HUDEP-2 (cell line): ENCODE results near the gene LIPH.
"Not testable (repeated sequence)": the region's sequence is repeated elsewhere in the genome, so short reads cannot be mapped to it uniquely, and the experiment has no call there.

ENCODE experiments used
- DNase-seq, 76 experiments: peaks; one replicate each; lab custom pipeline; 2025; ENCODE audit not compliant: unreplicated experiment in 76 of 76; lab: John Stamatoyannopoulos, UW

LIPH gene

GRCh38 chr3:185552358-185552877 is at the start of gene LIPH:
Gene LIPH, minus strand, starts transcription at chr3:185552588. Its CDS starts 117 bp downstream, at chr3:185552471.
- DNase-seq = peak in 4 of 76 experiments; percentile 10 to 31 (median 20)

DNA sequence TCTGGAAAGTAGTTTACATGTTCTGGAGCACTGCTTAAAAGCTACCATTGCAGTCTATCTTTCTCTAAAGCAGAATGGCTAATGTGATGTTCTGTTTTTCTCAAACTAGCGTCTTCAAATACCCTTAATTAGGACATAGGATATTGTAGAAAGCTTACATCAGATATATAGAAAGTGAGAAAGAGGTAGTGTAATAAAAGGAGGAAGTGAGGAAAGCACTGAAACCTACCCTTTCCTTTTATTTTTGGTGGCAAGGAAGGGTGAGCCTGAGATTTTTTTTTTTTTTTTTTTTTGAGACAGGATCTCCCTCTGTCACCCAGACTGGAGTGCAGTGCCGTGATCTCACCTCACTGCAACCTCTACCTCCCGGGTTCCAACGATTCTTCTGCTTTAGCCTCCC is 43.1 kb upstream of the LIPH start:
- no peak for DNase-seq

- no peak for DNase-seq
These were observed 41.7 kb upstream of the LIPH start for GRCh38 chr3:185594073-185594472.

- peak in 7 of 76 experiments; percentile 5 to 48 (median 31) for DNase-seq
These were observed 34.3 kb upstream of the LIPH start for GRCh38 chr3:185586686-185587039.

DNA sequence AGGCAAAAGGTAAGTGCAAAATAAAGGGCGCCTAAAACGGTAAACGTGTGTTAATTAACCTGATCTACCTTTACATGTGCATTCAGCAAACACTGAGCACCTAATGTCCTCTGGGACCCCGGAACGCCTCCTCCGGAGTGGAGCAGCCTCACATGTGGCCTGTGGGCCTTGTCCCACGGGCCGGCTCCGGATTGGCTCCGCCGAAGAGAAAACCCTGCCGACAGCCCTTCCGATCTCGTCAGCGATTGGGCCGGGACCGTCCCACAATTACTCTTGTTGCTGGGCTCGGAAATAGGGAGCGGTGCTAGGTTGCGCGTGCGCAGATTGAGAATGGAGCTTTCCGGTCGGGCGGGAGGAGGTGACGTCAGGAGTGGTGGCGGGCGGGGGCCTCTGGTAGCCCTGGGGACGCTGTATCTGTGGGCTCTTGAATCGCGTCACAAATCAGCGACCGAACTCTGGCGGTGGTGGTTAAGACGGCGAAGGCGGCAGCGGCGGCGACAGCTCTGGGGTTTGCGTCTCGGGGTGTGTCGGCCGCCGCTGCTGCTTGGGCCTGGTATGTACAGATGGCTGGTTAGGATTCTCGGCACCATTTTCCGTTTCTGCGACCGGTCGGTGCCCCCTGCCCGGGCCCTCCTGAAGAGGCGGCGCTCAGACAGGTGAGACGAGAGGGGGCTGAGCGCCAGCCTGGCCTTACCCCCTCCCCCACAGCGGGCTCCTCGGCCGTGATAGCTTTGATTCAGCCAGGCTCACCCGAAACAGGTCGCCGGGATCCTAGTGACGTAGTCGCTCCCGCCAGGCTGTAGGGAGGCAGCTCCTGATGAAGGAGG is 33.7 kb upstream of the LIPH start, which contains the start of gene SENP2:
Gene SENP2, plus strand, starts transcription at position 437 of the 827 bp plus-strand sequence. Its CDS starts 119 bp downstream, at position 556.
- peak; percentile 31 to 99 (median 98) for DNase-seq

DNA sequence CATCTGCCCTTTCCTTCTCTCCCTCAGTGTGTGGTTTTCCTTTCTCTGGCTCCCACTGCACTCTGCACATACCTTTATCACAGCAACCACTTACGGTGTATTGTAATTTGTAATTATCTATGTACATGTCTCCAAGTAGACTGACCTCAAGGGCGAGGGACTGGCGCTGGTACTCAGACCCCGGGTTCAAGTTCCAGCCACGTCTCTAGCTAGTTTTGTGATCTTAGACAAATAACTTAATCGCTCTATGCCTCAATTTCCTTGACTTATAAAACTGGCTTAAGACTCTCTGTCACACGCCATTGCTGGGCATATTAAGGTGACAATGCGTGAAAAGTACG is 33.1 kb upstream of the LIPH start:
- peak in 4 of 76 experiments; percentile 18 to 43 (median 32) for DNase-seq

- DNase-seq = no peak
These were observed 32.3 kb upstream of the LIPH start for GRCh38 chr3:185584686-185585085.

DNA sequence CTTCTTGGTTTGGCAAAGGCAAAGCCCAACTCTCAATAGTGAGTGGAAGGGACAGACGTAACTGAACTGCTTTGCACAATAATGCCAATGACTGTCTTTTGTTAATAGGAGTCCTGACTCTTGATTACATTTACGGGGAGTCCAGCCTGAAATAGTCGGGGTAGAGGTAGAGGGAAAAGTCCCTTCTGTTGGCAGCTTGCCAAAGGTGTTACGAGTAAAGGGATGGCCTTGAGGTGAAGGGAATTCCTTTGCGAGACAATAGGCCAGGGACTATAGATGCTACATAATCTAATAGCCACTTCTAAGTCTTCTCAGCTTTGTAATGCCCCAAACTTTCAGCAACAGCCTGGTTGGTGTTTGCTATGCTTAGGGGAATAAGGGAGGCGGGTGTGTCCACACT is 31.5 kb upstream of the LIPH start:
- no peak for DNase-seq

GRCh38 chr3:185582871-185583270 is 30.5 kb upstream of the LIPH start:
- no peak for DNase-seq

DNA sequence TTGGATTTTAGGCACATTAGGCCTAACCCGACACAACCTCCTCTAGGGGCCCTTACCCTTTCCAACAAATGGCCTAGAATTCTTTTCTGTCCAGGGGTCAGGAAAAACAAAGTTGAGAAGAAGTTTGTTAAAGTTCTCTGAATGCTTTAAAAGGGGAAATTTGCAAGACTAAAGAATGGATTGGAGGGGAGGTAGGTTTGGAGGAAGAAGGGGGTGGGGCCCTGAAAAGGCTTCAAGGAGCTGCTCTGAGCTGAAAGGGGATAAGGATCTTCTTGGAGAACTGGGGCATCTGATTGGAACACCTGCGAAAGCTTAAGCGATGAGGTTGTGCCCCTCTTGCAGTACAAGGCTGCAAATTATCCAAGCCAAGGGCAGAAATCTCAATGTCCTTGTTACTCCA is 29.8 kb upstream of the LIPH start:
- DNase-seq = no peak

DNA sequence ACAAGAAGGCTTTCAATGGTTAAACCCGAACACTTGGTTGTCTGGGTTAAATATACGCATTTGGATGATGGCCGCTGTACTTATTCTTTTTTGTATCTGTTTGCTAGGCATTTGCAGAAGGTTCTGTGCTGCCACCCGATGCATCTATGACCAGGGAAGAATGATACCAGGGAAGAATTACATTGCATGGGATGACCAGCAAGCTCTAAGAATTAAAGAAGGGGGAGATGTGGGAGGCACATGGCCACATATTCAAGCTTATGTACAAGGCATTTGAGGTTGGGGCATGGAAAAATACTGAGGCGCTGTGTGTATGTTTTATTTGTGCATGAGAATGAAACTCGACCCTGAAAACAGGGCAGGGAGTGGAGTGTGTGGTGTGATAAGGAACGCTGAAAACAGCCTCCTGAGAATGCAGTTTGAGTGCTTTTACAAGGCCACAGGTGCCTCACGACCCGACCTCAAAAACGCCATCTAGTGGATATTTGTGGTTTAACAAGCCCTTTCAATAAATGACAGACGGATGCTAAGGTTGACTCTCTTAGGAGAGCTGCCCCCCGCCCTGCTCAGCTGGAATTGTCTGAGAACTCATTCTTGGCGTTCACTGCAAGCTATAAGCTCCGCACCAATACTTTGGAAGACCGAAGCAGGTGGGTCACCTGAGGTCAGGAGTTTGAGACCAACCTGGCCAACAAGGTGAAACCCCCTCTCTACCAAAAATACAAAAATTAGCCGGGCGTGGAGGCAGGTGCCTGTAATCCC is 22.9 kb upstream of the LIPH start:
- peak in 50 of 76 experiments; percentile 1 to 79 (median 36) for DNase-seq

GRCh38 chr3:185572183-185572582 is 19.8 kb upstream of the LIPH start:
- peak in 3 of 76 experiments; percentile 13 to 37 (median 13) for DNase-seq

GRCh38 chr3:185561958-185562357 is 9.6 kb upstream of the LIPH start:
- DNase-seq = no peak

GRCh38 chr3:185561374-185561943 is 9.1 kb upstream of the LIPH start:
- DNase-seq = no peak

DNA sequence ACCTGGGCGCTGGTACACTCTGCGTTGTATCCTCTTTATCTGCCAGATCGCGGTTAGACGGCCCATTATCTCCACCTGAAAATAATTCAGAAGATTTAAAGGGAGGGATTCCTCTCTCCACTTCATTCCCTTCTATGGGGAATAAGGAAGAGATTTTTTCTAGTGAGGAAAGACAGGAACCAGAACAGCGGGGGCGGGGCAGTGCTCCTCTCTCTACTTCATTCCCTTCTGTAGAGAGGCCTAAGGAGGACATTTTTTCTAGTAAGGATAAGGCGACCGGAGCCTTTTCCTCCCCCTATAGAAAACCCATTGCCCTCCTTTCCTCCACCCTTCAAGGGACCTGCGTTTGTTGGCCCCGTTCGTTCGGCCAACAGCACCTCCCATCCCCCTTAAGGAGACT is 8.3 kb upstream of the LIPH start:
- DNase-seq = no peak

DNA sequence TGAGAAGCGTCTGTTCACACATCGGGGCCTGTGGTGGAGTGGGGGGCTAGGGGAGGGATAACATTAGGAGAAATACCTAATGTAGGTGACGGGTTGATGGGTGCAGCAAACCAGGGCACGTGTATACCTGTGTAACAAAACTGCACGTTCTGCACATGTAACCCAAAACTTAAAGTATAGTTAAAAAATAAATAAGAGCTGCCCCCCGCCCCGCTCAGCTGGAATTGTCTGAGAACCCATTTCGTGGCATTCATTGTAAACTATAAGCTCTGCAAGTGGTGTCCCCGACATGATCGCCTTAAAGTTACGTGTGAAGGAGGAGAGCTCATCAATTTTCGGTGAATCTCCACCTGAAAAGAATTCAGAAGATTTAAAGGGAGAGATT is 7.3 kb upstream of the LIPH start:
- DNase-seq = no peak

- peak in 1 of 76 experiments; percentile 1 for DNase-seq
These were observed 6.0 kb upstream of the LIPH start for GRCh38 chr3:185558395-185558794.

- DNase-seq = not testable (repeated sequence)
These were observed 4.3 kb upstream of the LIPH start for GRCh38 chr3:185556640-185557039.

- DNase-seq = no peak
These were observed 3.5 kb upstream of the LIPH start for GRCh38 chr3:185555860-185556347.

DNA sequence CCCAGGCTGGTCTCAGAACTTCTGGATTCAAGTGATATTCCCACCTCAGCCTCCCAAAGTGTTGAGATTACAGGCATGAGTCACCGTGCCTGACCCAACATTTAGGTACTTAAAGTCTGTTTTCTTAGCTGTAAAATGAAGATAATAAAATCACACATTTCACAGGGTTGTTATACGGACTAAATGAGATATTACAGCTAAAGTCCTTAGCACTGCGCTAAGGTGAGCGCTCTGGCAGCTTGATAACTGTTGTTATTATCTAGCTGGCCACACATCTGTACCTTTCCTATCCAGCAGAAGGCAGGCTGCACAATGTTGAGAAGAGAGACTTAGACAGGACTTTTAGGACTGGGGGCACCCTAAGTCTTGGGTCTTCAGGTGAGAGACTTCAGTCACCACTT is 2.7 kb upstream of the LIPH start:
- no peak for DNase-seq

GRCh38 chr3:185549651-185550111 is 2.7 kb downstream of the LIPH start:
- no peak for DNase-seq
